GM23338 (cell line): ENCODE data around the gene CD59.

ENCODE experiments used
- CREB1 ChIP-seq: fragments of 250-450 bp; sonication (Bioruptor Pico); IDR thresholded peaks from 2 replicates; pipeline ENCODE4 v1.5.0; 2020; ENCODE audit warnings: low read depth, mild to moderate bottlenecking, moderate library complexity
- ETS1 ChIP-seq: IDR thresholded peaks from 2 replicates; pipeline ENCODE4 v1.6.1; 2016; ENCODE audit warnings: antibody characterized with exemption
- EZH2 ChIP-seq: fragments of 200-600 bp; sonication (generic); IDR thresholded peaks from one replicate; pipeline ENCODE4 v1.8.0; 2017; ENCODE audit warnings: antibody characterized with exemption, mild to moderate bottlenecking, low read depth; ENCODE audit not compliant: unreplicated experiment
- EZH2phosphoT487 ChIP-seq: fragments of 200-600 bp; sonication (generic); IDR thresholded peaks from one replicate; pipeline ENCODE4 v1.8.1; 2018; ENCODE audit warnings: antibody characterized with exemption; ENCODE audit not compliant: unreplicated experiment
- NANOG ChIP-seq: IDR thresholded peaks from 2 replicates; pipeline ENCODE4 v1.6.1; 2016; ENCODE audit warnings: antibody characterized with exemption, borderline replicate concordance
- POLR2AphosphoS5 ChIP-seq: IDR thresholded peaks from 2 replicates; pipeline ENCODE4 v1.6.1; 2016; ENCODE audit warnings: antibody characterized with exemption, low read depth
- STAT1 ChIP-seq: IDR thresholded peaks from one replicate; pipeline ENCODE4 v1.6.1; 2016; ENCODE audit warnings: antibody characterized with exemption; ENCODE audit not compliant: unreplicated experiment
- ZNF114 ChIP-seq: fragments of 250-450 bp; sonication (Bioruptor Pico); IDR thresholded peaks from 2 replicates; pipeline ENCODE4 v1.5.0; 2020; ENCODE audit warnings: mild to moderate bottlenecking, moderate library complexity
- ZNF331 ChIP-seq: fragments of 250-450 bp; sonication (Bioruptor Pico); IDR thresholded peaks from 2 replicates; pipeline ENCODE4 v1.5.0; 2020; ENCODE audit warnings: low read depth, mild to moderate bottlenecking, moderate library complexity
- TF ChIP-seq, protein P1 (sequence below), 2 experiments: fragments of 200-600 bp in 1 of 2; sonication (generic) in 1 of 2; conservative IDR thresholded peaks; 2 replicates each; pipeline versions ENCODE4 v1.5.1 to v1.6.1; 2016 to 2017; ENCODE audit warnings: antibody characterized with exemption in 2 of 2, low read depth in 2 of 2, mild to moderate bottlenecking in 2 of 2, moderate library complexity in 1 of 2
- TF ChIP-seq, protein P2 (sequence below): IDR thresholded peaks from one replicate; pipeline ENCODE4 v1.6.1; 2018; ENCODE audit warnings: antibody characterized with exemption; ENCODE audit not compliant: unreplicated experiment

DNA sequence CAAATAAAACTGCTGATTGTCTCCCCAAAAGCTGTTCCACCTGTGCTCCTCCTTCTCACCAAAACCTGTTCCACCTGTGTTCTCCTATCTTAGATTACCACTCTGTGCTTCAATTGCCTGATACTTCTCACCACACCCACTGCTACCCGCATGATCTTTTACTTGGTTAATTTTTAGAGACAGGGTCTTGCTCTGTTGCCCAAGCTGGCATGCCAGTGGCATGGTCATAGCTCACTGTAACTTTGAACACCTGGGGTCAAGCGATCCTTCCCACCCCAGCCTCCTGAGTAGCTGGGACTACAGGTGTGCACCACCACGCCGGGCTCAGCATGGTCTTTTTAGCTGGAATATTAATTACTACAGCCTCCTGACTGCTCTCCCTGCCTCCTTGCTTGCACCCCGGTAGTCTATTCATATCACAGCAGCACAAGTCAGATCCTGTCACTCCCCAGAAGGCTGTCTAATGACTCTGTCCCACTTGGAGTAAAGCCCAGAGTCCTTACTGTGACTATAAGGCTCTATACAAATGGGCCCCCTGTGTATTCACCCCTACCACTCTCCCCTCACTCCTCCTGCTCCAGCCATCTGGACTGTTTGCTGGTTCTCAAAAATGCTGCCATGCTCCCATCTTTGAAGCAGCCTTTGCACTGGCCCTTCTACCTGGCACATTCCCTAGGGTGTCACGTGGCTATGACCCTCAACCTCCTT, 39.1 kb downstream of the CD59 start:
- TF ChIP-seq, protein P1, sequence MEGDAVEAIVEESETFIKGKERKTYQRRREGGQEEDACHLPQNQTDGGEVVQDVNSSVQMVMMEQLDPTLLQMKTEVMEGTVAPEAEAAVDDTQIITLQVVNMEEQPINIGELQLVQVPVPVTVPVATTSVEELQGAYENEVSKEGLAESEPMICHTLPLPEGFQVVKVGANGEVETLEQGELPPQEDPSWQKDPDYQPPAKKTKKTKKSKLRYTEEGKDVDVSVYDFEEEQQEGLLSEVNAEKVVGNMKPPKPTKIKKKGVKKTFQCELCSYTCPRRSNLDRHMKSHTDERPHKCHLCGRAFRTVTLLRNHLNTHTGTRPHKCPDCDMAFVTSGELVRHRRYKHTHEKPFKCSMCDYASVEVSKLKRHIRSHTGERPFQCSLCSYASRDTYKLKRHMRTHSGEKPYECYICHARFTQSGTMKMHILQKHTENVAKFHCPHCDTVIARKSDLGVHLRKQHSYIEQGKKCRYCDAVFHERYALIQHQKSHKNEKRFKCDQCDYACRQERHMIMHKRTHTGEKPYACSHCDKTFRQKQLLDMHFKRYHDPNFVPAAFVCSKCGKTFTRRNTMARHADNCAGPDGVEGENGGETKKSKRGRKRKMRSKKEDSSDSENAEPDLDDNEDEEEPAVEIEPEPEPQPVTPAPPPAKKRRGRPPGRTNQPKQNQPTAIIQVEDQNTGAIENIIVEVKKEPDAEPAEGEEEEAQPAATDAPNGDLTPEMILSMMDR (conservative IDR thresholded peaks at IDR 0.05; ENCODE audit: low read depth in 2 of 2) = no peak
- no peak for TF ChIP-seq EZH2phosphoT487
- TF ChIP-seq ZNF114 (CRISPR knock-in tag) = no peak
- no peak for TF ChIP-seq EZH2
- TF ChIP-seq STAT1 = no peak
- TF ChIP-seq, protein P2, sequence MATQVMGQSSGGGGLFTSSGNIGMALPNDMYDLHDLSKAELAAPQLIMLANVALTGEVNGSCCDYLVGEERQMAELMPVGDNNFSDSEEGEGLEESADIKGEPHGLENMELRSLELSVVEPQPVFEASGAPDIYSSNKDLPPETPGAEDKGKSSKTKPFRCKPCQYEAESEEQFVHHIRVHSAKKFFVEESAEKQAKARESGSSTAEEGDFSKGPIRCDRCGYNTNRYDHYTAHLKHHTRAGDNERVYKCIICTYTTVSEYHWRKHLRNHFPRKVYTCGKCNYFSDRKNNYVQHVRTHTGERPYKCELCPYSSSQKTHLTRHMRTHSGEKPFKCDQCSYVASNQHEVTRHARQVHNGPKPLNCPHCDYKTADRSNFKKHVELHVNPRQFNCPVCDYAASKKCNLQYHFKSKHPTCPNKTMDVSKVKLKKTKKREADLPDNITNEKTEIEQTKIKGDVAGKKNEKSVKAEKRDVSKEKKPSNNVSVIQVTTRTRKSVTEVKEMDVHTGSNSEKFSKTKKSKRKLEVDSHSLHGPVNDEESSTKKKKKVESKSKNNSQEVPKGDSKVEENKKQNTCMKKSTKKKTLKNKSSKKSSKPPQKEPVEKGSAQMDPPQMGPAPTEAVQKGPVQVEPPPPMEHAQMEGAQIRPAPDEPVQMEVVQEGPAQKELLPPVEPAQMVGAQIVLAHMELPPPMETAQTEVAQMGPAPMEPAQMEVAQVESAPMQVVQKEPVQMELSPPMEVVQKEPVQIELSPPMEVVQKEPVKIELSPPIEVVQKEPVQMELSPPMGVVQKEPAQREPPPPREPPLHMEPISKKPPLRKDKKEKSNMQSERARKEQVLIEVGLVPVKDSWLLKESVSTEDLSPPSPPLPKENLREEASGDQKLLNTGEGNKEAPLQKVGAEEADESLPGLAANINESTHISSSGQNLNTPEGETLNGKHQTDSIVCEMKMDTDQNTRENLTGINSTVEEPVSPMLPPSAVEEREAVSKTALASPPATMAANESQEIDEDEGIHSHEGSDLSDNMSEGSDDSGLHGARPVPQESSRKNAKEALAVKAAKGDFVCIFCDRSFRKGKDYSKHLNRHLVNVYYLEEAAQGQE = no peak
- TF ChIP-seq CREB1 (CRISPR knock-in tag) = no peak
- no peak for TF ChIP-seq POLR2AphosphoS5
- TF ChIP-seq ETS1 = no peak
- no peak for TF ChIP-seq ZNF331 (CRISPR knock-in tag)
- no peak for TF ChIP-seq NANOG
